Body of pancreas (tissue), 4 donors: ENCODE measurements around the gene ABCD1.

ENCODE experiments used
- CTCF ChIP-seq, 7 experiments: fragments of 450-650 bp in 4 of 7; fragments of 200-600 bp in 3 of 7; sonication (generic) in 3 of 7; IDR thresholded peaks; one replicate each; pipeline ENCODE4 v1.5.1; 2016 to 2019; ENCODE audit warnings: antibody characterized with exemption in 7 of 7
- POLR2A ChIP-seq, 3 donors: fragments of 450-650 bp; IDR thresholded peaks; one replicate each; pipeline ENCODE4 v1.6.1; 2016; ENCODE audit warnings: antibody characterized with exemption in 3 of 3, mild to moderate bottlenecking in 2 of 3

DNA sequence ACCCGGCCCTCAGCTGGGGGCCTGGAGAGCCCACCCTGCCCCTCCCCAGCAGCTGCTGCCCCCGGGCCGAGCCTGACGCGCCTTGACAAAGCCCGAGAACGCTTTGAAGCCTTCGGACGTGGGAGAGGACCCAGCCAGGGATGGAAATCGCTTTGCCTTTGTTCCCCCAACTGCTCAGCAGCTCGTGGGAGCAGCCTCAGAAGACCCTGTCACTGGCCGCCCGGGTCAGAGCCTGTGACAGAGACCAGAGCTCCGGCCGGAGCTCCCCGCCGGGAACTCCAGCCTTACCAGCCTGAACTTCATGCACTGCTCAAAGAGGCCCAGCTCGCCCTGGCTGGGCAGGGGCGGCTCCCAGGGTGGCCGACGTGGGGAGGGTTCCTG lies 39.5 kb upstream of the ABCD1 start:
- no peak for TF ChIP-seq CTCF (IDR thresholded peaks at IDR 0.05)
- TF ChIP-seq POLR2A (IDR thresholded peaks at IDR 0.05) = no peak
